H1 (cell line): ENCODE results near the gene USH1C. TPM values are rescaled to one million over a fixed set of nuclear protein-coding genes. Genes with fewer than 3 reads are reported as not detected.

Source experiments
- CTCF ChIA-PET: fragments of 300-600 bp; sonication (Branson Sonifier 250); formaldehyde crosslinking; loops from one replicate; lab custom pipeline; 2021; ENCODE audit not compliant: partially characterized antibody; lab: Charles Lee
- POLR2A ChIA-PET: fragments of 300-600 bp; sonication (Branson Sonifier 250); formaldehyde crosslinking; loops from one replicate; lab custom pipeline; 2021; ENCODE audit warnings: inconsistent platforms; ENCODE audit not compliant: partially characterized antibody; lab: Charles Lee
- DNase-seq, 2 experiments: peaks; one replicate each; pipeline versions ENCODE4 v3.0.0 to v3.0.0-alpha.2; 2010 to 2022; ENCODE audit warnings: low spot score in 2 of 2, low read depth in 1 of 2, mixed read lengths in 1 of 2
- FAIRE-seq: peaks from 2 replicates; lab custom pipeline; 2011; peaks lifted over from hg19 to GRCh38; lab: Jason Lieb, UNC
- H2AFZ ChIP-seq: 2 replicates; pipeline ENCODE4 v1.8.1; 2012; ENCODE audit warnings: low read length, inconsistent platforms
- H2AK5ac ChIP-seq: 2 replicates; pipeline ENCODE4 v1.6.1; 2013; ENCODE audit warnings: low read depth, low read length
- H2BK120ac ChIP-seq: replicated peaks from 2 replicates; pipeline ENCODE3; 2013; ENCODE audit warnings: low read depth, low read length, inconsistent platforms
- H2BK12ac ChIP-seq: 2 replicates; pipeline ENCODE4 v1.6.1; 2013; ENCODE audit warnings: low read depth, low read length
- H2BK15ac ChIP-seq: 2 replicates; pipeline ENCODE4 v1.6.1; 2013; ENCODE audit warnings: low read length
- H2BK20ac ChIP-seq: 2 replicates; pipeline ENCODE4 v1.6.1; 2013; ENCODE audit warnings: low read length
- H2BK5ac ChIP-seq: 2 replicates; pipeline ENCODE4 v1.6.1; 2013; ENCODE audit warnings: low read depth, low read length
- H3K14ac ChIP-seq: 2 replicates; pipeline ENCODE4 v1.6.1; 2013; ENCODE audit warnings: inconsistent platforms; ENCODE audit not compliant: insufficient read length
- H3K18ac ChIP-seq: 2 replicates; pipeline ENCODE4 v1.6.1; 2013; ENCODE audit warnings: low read length; ENCODE audit errors: extremely low read depth
- H3K23ac ChIP-seq: 2 replicates; pipeline ENCODE4 v1.6.1; 2013; ENCODE audit warnings: inconsistent platforms; ENCODE audit not compliant: insufficient read length
- H3K23me2 ChIP-seq: 2 replicates; pipeline ENCODE4 v1.6.1; 2013; ENCODE audit warnings: low read depth, low read length
- H3K27ac ChIP-seq: 2 replicates; pipeline ENCODE4 v1.6.1; 2011; ENCODE audit warnings: low read depth, low read length, inconsistent platforms
- H3K27me3 ChIP-seq, 4 experiments: replicated peaks in 1 of 4; 1 replicate in 1 of 4; 2 replicates in 3 of 4; pipeline versions ENCODE4 v1.6.1 to v1.8.1; 2011 to 2013; ENCODE audit warnings: low read length in 3 of 4, mild to moderate bottlenecking in 3 of 4, inconsistent platforms in 2 of 4, mixed read lengths in 2 of 4, moderate library complexity in 1 of 4; ENCODE audit not compliant: control insufficient read depth in 3 of 4, insufficient read depth in 3 of 4; ENCODE audit errors: extremely low read depth in 1 of 4
- H3K36me3 ChIP-seq, 4 experiments: 2 replicates each; pipeline versions ENCODE4 v1.6.1 to v1.8.1; 2011 to 2013; ENCODE audit warnings: mild to moderate bottlenecking in 4 of 4, low read length in 3 of 4, moderate library complexity in 2 of 4, control low read depth in 1 of 4, inconsistent platforms in 1 of 4; ENCODE audit not compliant: insufficient read depth in 4 of 4, control insufficient read depth in 2 of 4
- H3K4ac ChIP-seq: replicated peaks from 2 replicates; pipeline ENCODE3; 2013; ENCODE audit warnings: low read length, low read depth, mixed read lengths, inconsistent platforms; ENCODE audit not compliant: insufficient read length
- H3K4me1 ChIP-seq, 4 experiments: replicated peaks in 1 of 4; 1 replicate in 1 of 4; 2 replicates in 3 of 4; pipeline versions ENCODE4 v1.6.1 to v1.8.1; 2011 to 2013; ENCODE audit warnings: low read length in 3 of 4, inconsistent platforms in 2 of 4, mixed read lengths in 1 of 4; ENCODE audit not compliant: insufficient read depth in 4 of 4, control insufficient read depth in 3 of 4
- H3K4me2 ChIP-seq, 2 experiments: 2 replicates each; pipeline versions ENCODE4 v1.6.1 to v1.8.1; 2011 to 2013; ENCODE audit warnings: low read depth in 2 of 2, low read length in 2 of 2, control low read depth in 1 of 2, inconsistent platforms in 1 of 2, mild to moderate bottlenecking in 1 of 2; ENCODE audit not compliant: insufficient read depth in 1 of 2
- H3K4me3 ChIP-seq, 4 experiments: fragments of 200-600, 300-600 bp in 1 of 4; sonication (generic), shearing (Covaris generic), sonication (Bioruptor Twin) in 1 of 4; 2 replicates each; pipeline versions ENCODE4 v1.5.1 to v1.8.1; 2011 to 2016; ENCODE audit warnings: low read length in 4 of 4, low read depth in 3 of 4, control low read depth in 2 of 4, inconsistent platforms in 2 of 4, mild to moderate bottlenecking in 2 of 4, mixed read lengths in 1 of 4, moderate library complexity in 1 of 4; ENCODE audit not compliant: insufficient read depth in 2 of 4; ENCODE audit errors: extremely low read depth in 1 of 4
- H3K56ac ChIP-seq: replicated peaks from 2 replicates; pipeline ENCODE3; 2013; ENCODE audit warnings: low read depth, mild to moderate bottlenecking, mixed read lengths, low read length, inconsistent platforms; ENCODE audit not compliant: insufficient read length
- H3K79me1 ChIP-seq: 2 replicates; pipeline ENCODE4 v1.6.1; 2013; ENCODE audit warnings: low read depth, low read length, control low read depth
- H3K79me2 ChIP-seq, 2 experiments: 2 replicates each; pipeline versions ENCODE4 v1.6.1 to v1.8.1; 2012 to 2013; ENCODE audit warnings: low read length in 2 of 2, mild to moderate bottlenecking in 2 of 2, inconsistent platforms in 1 of 2; ENCODE audit not compliant: insufficient read depth in 2 of 2, control insufficient read depth in 1 of 2
- H3K9ac ChIP-seq, 4 experiments: replicated peaks in 1 of 4; 1 replicate in 1 of 4; 2 replicates in 3 of 4; pipeline versions ENCODE4 v1.6.1 to v1.8.1; 2011 to 2013; ENCODE audit warnings: low read depth in 3 of 4, low read length in 3 of 4, control low read depth in 2 of 4, mild to moderate bottlenecking in 2 of 4, moderate library complexity in 2 of 4, inconsistent platforms in 1 of 4; ENCODE audit errors: extremely low read depth in 1 of 4
- H3K9me3 ChIP-seq, 2 experiments: 2 replicates each; pipeline versions ENCODE4 v1.6.1 to v1.8.1; 2012 to 2013; ENCODE audit warnings: mild to moderate bottlenecking in 2 of 2, moderate library complexity in 2 of 2, control low read depth in 1 of 2, inconsistent platforms in 1 of 2, low read depth in 1 of 2, low read length in 1 of 2, mixed read lengths in 1 of 2; ENCODE audit not compliant: insufficient read depth in 2 of 2
- H4K20me1 ChIP-seq, 2 experiments: replicated peaks in 1 of 2; 2 replicates each; pipeline versions ENCODE3 to v1.8.1; 2011 to 2013; ENCODE audit warnings: inconsistent platforms in 2 of 2, low read length in 2 of 2, mild to moderate bottlenecking in 1 of 2; ENCODE audit not compliant: insufficient read depth in 2 of 2, control insufficient read depth in 1 of 2
- H4K5ac ChIP-seq: 2 replicates; pipeline ENCODE4 v1.6.1; 2013; ENCODE audit warnings: low read length, low read depth, mixed read lengths, inconsistent platforms; ENCODE audit not compliant: insufficient read length
- H4K8ac ChIP-seq: 2 replicates; pipeline ENCODE4 v1.8.0; 2013; ENCODE audit warnings: mild to moderate bottlenecking, moderate library complexity, low read length, inconsistent platforms; ENCODE audit not compliant: insufficient read depth; ENCODE audit errors: extremely low read depth
- H4K91ac ChIP-seq: replicated peaks from 2 replicates; pipeline ENCODE3; 2013; ENCODE audit warnings: low read length, mixed read lengths, inconsistent platforms; ENCODE audit not compliant: insufficient read length
- BRCA1 ChIP-seq: IDR thresholded peaks from 2 replicates; pipeline ENCODE4 v1.6.1; 2012; ENCODE audit warnings: low read depth, low read length, improper control_type of control experiment
- CBX8 ChIP-seq: fragments of 300-800, 300-1000 bp; sonication (generic); IDR thresholded peaks from 2 replicates; pipeline ENCODE4 v1.7.1; 2016; ENCODE audit warnings: low read depth, low read length, borderline replicate concordance
- CEBPB ChIP-seq: IDR thresholded peaks from 2 replicates; pipeline ENCODE4 v1.6.1; 2012; ENCODE audit warnings: low read depth, low read length
- CHD2 ChIP-seq: IDR thresholded peaks from 2 replicates; pipeline ENCODE4 v1.6.1; 2012; ENCODE audit warnings: low read length, improper control_type of control experiment
- KDM1A ChIP-seq: fragments of 200-600, 300-600 bp; sonication (generic); IDR thresholded peaks from 2 replicates; pipeline ENCODE4 v1.7.1; 2016; ENCODE audit warnings: mild to moderate bottlenecking, low read length, borderline replicate concordance
- KDM4A ChIP-seq: IDR thresholded peaks from one replicate; pipeline ENCODE4 v1.7.1; 2012; ENCODE audit warnings: low read depth, mild to moderate bottlenecking, moderate library complexity, low read length, inconsistent platforms; ENCODE audit not compliant: severe bottlenecking
- KDM5A ChIP-seq: fragments of 200-600 bp; IDR thresholded peaks from 2 replicates; pipeline ENCODE4 v1.7.1; 2012; ENCODE audit warnings: mild to moderate bottlenecking, low read length, inconsistent platforms, mixed read lengths
- RFX5 ChIP-seq: IDR thresholded peaks from 2 replicates; pipeline ENCODE4 v1.6.1; 2011; ENCODE audit warnings: low read depth, low read length, improper control_type of control experiment, borderline replicate concordance
- RXRA ChIP-seq: IDR thresholded peaks from 2 replicates; pipeline ENCODE4 v1.6.1; 2011; ENCODE audit warnings: low read depth, mild to moderate bottlenecking, low read length, moderate library complexity; ENCODE audit not compliant: insufficient read depth
- SP2 ChIP-seq: IDR thresholded peaks from 2 replicates; pipeline ENCODE4 v1.6.1; 2012; ENCODE audit warnings: mild to moderate bottlenecking, low read length, inconsistent platforms
- SRF ChIP-seq: IDR thresholded peaks from 2 replicates; pipeline ENCODE4 v1.6.1; 2011; ENCODE audit warnings: mild to moderate bottlenecking, low read depth, low read length, moderate library complexity
- TAF1 ChIP-seq: IDR thresholded peaks from 2 replicates; pipeline ENCODE4 v1.6.1; 2011; ENCODE audit warnings: mild to moderate bottlenecking, low read depth, low read length
- TCF12 ChIP-seq: IDR thresholded peaks from 2 replicates; pipeline ENCODE4 v1.6.1; 2011; ENCODE audit warnings: low read depth, mild to moderate bottlenecking, low read length
- TEAD4 ChIP-seq: IDR thresholded peaks from 2 replicates; pipeline ENCODE4 v1.6.1; 2012; ENCODE audit warnings: low read depth, low read length, inconsistent platforms, mixed read lengths
- USF2 ChIP-seq: IDR thresholded peaks from 2 replicates; pipeline ENCODE4 v1.6.1; 2011; ENCODE audit warnings: low read length, improper control_type of control experiment
- WGBS, 2 experiments: shearing (Covaris generic) in 1 of 2; methylation state at CpG; one replicate each; pipeline versions ENCODE4 v1.1.6 to v1.1.7; 2013 to 2015; ENCODE audit warnings: low lambda C conversion rate in 2 of 2, mixed read lengths in 2 of 2, inconsistent platforms in 1 of 2, low coverage in 1 of 2, missing lambda C conversion rate in 1 of 2; ENCODE audit not compliant: insufficient replicate concordance in 2 of 2, insufficient coverage in 1 of 2, insufficient read length in 1 of 2; ENCODE audit errors: extremely low coverage in 1 of 2, missing lambda C conversion rate in 1 of 2; 5-methylcytosine and 5-hydroxymethylcytosine counted together
- polyA plus RNA-seq, 7 experiments: library from polyadenylated mRNA; depleted of rRNA in 3 of 7; stranded (reverse) in 5 of 7; unstranded in 2 of 7; fragments of >200 nt in 5 of 7; fragments of 200-250 nt in 2 of 7; gene quantifications; 1 replicate in 5 of 7; 2 replicates in 1 of 7; 4 replicates in 1 of 7; pipeline versions ENCODE4 v1.2.1 to v1.2.3, GENCODE V29; 2011 to 2013; ENCODE audit warnings: missing spikeins in 2 of 7, mixed read lengths in 2 of 7
- total RNA-seq: library from RNA; stranded (reverse); fragmentation: NEBNext Ultra II Directional; extraction: Animal tissue kit (Norgen Biotek cat#: 25700); gene quantifications from 2 replicates; pipeline ENCODE4 v1.2.1, GENCODE V29; 2021

USH1C gene
- total and polyA plus RNA-seq, 2 of the 8 experiments (the other 6 are each of a cell fraction or from before 2014, with no cell fraction given): 1.3 to 1.6 TPM

DNA sequence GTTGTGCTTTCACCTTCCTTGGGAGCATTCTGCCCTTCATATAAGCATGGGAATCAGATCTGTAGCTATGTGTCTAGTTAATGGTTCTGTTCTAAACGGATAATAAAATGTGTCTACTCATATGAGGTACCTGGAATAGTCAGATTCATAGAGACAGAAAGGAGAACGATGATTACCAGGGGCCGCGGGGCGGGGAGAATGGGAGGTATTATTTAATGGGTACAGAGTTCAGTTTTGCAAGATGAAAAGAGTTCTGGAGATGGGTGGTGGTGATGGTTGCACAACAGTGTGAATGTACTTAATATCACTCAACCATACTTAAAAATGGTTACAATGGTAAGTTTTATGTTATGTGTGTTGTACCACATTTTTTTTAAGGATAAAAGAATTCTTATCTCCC, 57.6 kb downstream of the USH1C start:
- H3K27ac ChIP-seq: no peak overlapping the region
- H3K79me2 ChIP-seq: no peaks in the 10 kb centered on the region
- H3K79me1 ChIP-seq: no peaks in the 10 kb centered on the region
- no peak overlapping the region for H4K8ac ChIP-seq
- DNase-seq (no peak), FAIRE-seq (no peak)
- no peak overlapping the region for H3K4me3 ChIP-seq
- H3K14ac ChIP-seq: no peak overlapping the region
- H2AFZ ChIP-seq: no peak overlapping the region
- H3K4me2 ChIP-seq: no peak overlapping the region
- H4K5ac ChIP-seq: no peak overlapping the region
- H2BK5ac ChIP-seq: no peak overlapping the region
- no peak overlapping the region for H2BK12ac ChIP-seq
- H3K18ac ChIP-seq: no peak overlapping the region
- H2BK120ac ChIP-seq: no peak overlapping the region
- H2BK15ac ChIP-seq: no peak overlapping the region
- CTCF ChIA-PET: interaction anchor here (0.8 to 3.2 kb wide), 10 partner anchors 10 to 103 kb away, joined by 3 to 20 read pairs (median 4); partner anchors contain the start of genes ABCC8 and KCNJ11
- H3K4ac ChIP-seq: no peak overlapping the region
- no peak overlapping the region for H3K23ac ChIP-seq
- 87% methylated on average over 5 of the region's 5 CpGs; no CpG with 5 or more reads in 1 of the 2 experiments for WGBS, 2 experiments
- no peaks in the 10 kb centered on the region for H3K23me2 ChIP-seq
- H4K91ac ChIP-seq: no peak overlapping the region
- no peaks in the 10 kb centered on the region for H3K9me3 ChIP-seq
- POLR2A ChIA-PET: no interaction called here
- H2AK5ac ChIP-seq: no peak overlapping the region
- no peak overlapping the region for H3K56ac ChIP-seq
- no peaks in the 10 kb centered on the region for H3K4me1 ChIP-seq
- H3K27me3 ChIP-seq: 0 out of 7 replicates have a peak, but pooled peaks cover 0 to 2% (median 0%) of the 10 kb centered on the region in 4 experiments
- no peaks in the 10 kb centered on the region for H3K36me3 ChIP-seq
- no peaks in the 10 kb centered on the region for H4K20me1 ChIP-seq
- no peak overlapping the region for H2BK20ac ChIP-seq
- H3K9ac ChIP-seq: no peak overlapping the region
- no peak for TF ChIP-seq RFX5
- no peak for TF ChIP-seq KDM5A
- TF ChIP-seq KDM4A: no peak
- TF ChIP-seq CHD2: no peak
- no peak for TF ChIP-seq TCF12
- TF ChIP-seq TAF1: no peak
- TF ChIP-seq SRF: no peak
- no peak for TF ChIP-seq CBX8
- TF ChIP-seq SP2: no peak
- no peak for TF ChIP-seq CEBPB
- no peak for TF ChIP-seq RXRA
- no peak for TF ChIP-seq KDM1A
- TF ChIP-seq BRCA1: no peak
- no peak for TF ChIP-seq TEAD4
- no peak for TF ChIP-seq USF2
